ENCODE results near the gene SCAMP1. TPM values are rescaled to one million over a fixed set of nuclear protein-coding genes. Genes with fewer than 3 reads are reported as not detected.
"Not testable (repeated sequence)": the region's sequence is repeated elsewhere in the genome, so short reads cannot be mapped to it uniquely, and the experiment has no call there.

The SCAMP1 gene
- polyA plus RNA-seq, 1 donor = 27.3 TPM

- no peak overlapping the region for H3K27ac ChIP-seq (ENCODE audit: low read length)
- WGBS (ENCODE audit: insufficient coverage, low lambda C conversion rate) = 86% methylated on average over 1 of the region's 3 CpGs
- H3K9me3 ChIP-seq (ENCODE audit: control insufficient read depth, low read depth, low read length) = no peaks in the 10 kb centered on the region
- no peak for DNase-seq
- H3K27me3 ChIP-seq (ENCODE audit: control insufficient read depth, insufficient read depth, low read length) = no peaks in the 10 kb centered on the region
- no peak overlapping the region for H3K4me3 ChIP-seq (ENCODE audit: low read length)
- no peaks in the 10 kb centered on the region for H3K36me3 ChIP-seq (ENCODE audit: control insufficient read depth, insufficient read depth, low read length)
- H3K4me1 ChIP-seq (ENCODE audit: control insufficient read depth, insufficient read depth, low read length) = no peaks in the 10 kb centered on the region
Observed at GRCh38 chr5:78377056-78377717, 16.8 kb downstream of the SCAMP1 start.

GRCh38 chr5:78377718-78378105, 17.3 kb downstream of the SCAMP1 start:
- Histone ChIP-seq H3K27me3 (ENCODE audit: control insufficient read depth, insufficient read depth, low read length) (no peaks in the 10 kb centered on the region), H3K9me3 (ENCODE audit: control insufficient read depth, low read depth, low read length) (no peaks in the 10 kb centered on the region), H3K4me3 (ENCODE audit: low read length) (no peak overlapping the region), H3K27ac (ENCODE audit: low read length) (no peak overlapping the region), H3K4me1 (ENCODE audit: control insufficient read depth, insufficient read depth, low read length) (no peaks in the 10 kb centered on the region), H3K36me3 (ENCODE audit: control insufficient read depth, insufficient read depth, low read length) (no peaks in the 10 kb centered on the region)
- 100% methylated on average over 1 of the region's 4 CpGs for WGBS (ENCODE audit: insufficient coverage, low lambda C conversion rate)
- DNase-seq = no peak

GRCh38 chr5:78387468-78388153, 27.2 kb downstream of the SCAMP1 start:
- Histone ChIP-seq H3K36me3 (ENCODE audit: control insufficient read depth, insufficient read depth, low read length) (no peaks in the 10 kb centered on the region), H3K4me1 (ENCODE audit: control insufficient read depth, insufficient read depth, low read length) (no peaks in the 10 kb centered on the region), H3K4me3 (ENCODE audit: low read length) (no peak overlapping the region), H3K27me3 (ENCODE audit: control insufficient read depth, insufficient read depth, low read length) (no peaks in the 10 kb centered on the region), H3K9me3 (ENCODE audit: control insufficient read depth, low read depth, low read length) (peaks cover 12% of the 10 kb centered on the region), H3K27ac (ENCODE audit: low read length) (no peak overlapping the region)
- DNase-seq = no peak
- no CpG with 5 or more reads among the region's 11 CpGs for WGBS (ENCODE audit: insufficient coverage, low lambda C conversion rate)

- not testable (repeated sequence) for H3K27me3 ChIP-seq (ENCODE audit: control insufficient read depth, insufficient read depth, low read length); H3K4me1 ChIP-seq (ENCODE audit: control insufficient read depth, insufficient read depth, low read length); H3K9me3 ChIP-seq (ENCODE audit: control insufficient read depth, low read depth, low read length); H3K27ac ChIP-seq (ENCODE audit: low read length); H3K36me3 ChIP-seq (ENCODE audit: control insufficient read depth, insufficient read depth, low read length); DNase-seq; H3K4me3 ChIP-seq (ENCODE audit: low read length)
- WGBS (ENCODE audit: insufficient coverage, low lambda C conversion rate) = no CpG with 5 or more reads among the region's 28 CpGs
Observed at GRCh38 chr5:78391357-78391756, 30.9 kb downstream of the SCAMP1 start.

GRCh38 chr5:78397831-78398230, 37.4 kb downstream of the SCAMP1 start:
- Histone ChIP-seq H3K27me3 (ENCODE audit: control insufficient read depth, insufficient read depth, low read length) (no peaks in the 10 kb centered on the region), H3K36me3 (ENCODE audit: control insufficient read depth, insufficient read depth, low read length) (no peaks in the 10 kb centered on the region), H3K4me3 (ENCODE audit: low read length) (no peak overlapping the region), H3K9me3 (ENCODE audit: control insufficient read depth, low read depth, low read length) (no peaks in the 10 kb centered on the region), H3K27ac (ENCODE audit: low read length) (no peak overlapping the region), H3K4me1 (ENCODE audit: control insufficient read depth, insufficient read depth, low read length) (no peaks in the 10 kb centered on the region)
- WGBS (ENCODE audit: insufficient coverage, low lambda C conversion rate) = no CpG with 5 or more reads among the region's 2 CpGs
- no peak for DNase-seq

- Histone ChIP-seq H3K36me3 (ENCODE audit: control insufficient read depth, insufficient read depth, low read length) (no peaks in the 10 kb centered on the region), H3K9me3 (ENCODE audit: control insufficient read depth, low read depth, low read length) (no peaks in the 10 kb centered on the region), H3K27ac (ENCODE audit: low read length) (no peak overlapping the region), H3K27me3 (ENCODE audit: control insufficient read depth, insufficient read depth, low read length) (no peaks in the 10 kb centered on the region), H3K4me1 (ENCODE audit: control insufficient read depth, insufficient read depth, low read length) (no peaks in the 10 kb centered on the region), H3K4me3 (ENCODE audit: low read length) (no peak overlapping the region)
- no peak for DNase-seq
Observed at GRCh38 chr5:78399116-78399515, 38.7 kb downstream of the SCAMP1 start.

GRCh38 chr5:78404682-78405293, 44.4 kb downstream of the SCAMP1 start:
- no peaks in the 10 kb centered on the region for H3K36me3 ChIP-seq (ENCODE audit: control insufficient read depth, insufficient read depth, low read length)
- no peaks in the 10 kb centered on the region for H3K4me1 ChIP-seq (ENCODE audit: control insufficient read depth, insufficient read depth, low read length)
- no peaks in the 10 kb centered on the region for H3K27me3 ChIP-seq (ENCODE audit: control insufficient read depth, insufficient read depth, low read length)
- H3K9me3 ChIP-seq (ENCODE audit: control insufficient read depth, low read depth, low read length) = no peaks in the 10 kb centered on the region
- DNase-seq = no peak
- H3K4me3 ChIP-seq (ENCODE audit: low read length) = no peak overlapping the region
- H3K27ac ChIP-seq (ENCODE audit: low read length) = no peak overlapping the region
- WGBS (ENCODE audit: insufficient coverage, low lambda C conversion rate) = no CpG with 5 or more reads among the region's 2 CpGs

- Histone ChIP-seq H3K27ac (ENCODE audit: low read length) (no peak overlapping the region), H3K36me3 (ENCODE audit: control insufficient read depth, insufficient read depth, low read length) (no peaks in the 10 kb centered on the region), H3K27me3 (ENCODE audit: control insufficient read depth, insufficient read depth, low read length) (no peaks in the 10 kb centered on the region), H3K4me3 (ENCODE audit: low read length) (no peak overlapping the region), H3K4me1 (ENCODE audit: control insufficient read depth, insufficient read depth, low read length) (no peaks in the 10 kb centered on the region), H3K9me3 (ENCODE audit: control insufficient read depth, low read depth, low read length) (no peaks in the 10 kb centered on the region)
- DNase-seq = no peak
- 91% methylated on average over 3 of the region's 5 CpGs for WGBS (ENCODE audit: insufficient coverage, low lambda C conversion rate)
Observed at GRCh38 chr5:78405829-78406750, 45.7 kb downstream of the SCAMP1 start.

GRCh38 chr5:78407458-78407857, 47.0 kb downstream of the SCAMP1 start:
- H3K9me3 ChIP-seq (ENCODE audit: control insufficient read depth, low read depth, low read length) = no peaks in the 10 kb centered on the region
- DNase-seq = no peak

GRCh38 chr5:78411586-78411985, 51.2 kb downstream of the SCAMP1 start:
- peaks cover 2% of the 10 kb centered on the region for H3K36me3 ChIP-seq (ENCODE audit: control insufficient read depth, insufficient read depth, low read length)
- H3K4me3 ChIP-seq (ENCODE audit: low read length) = no peak overlapping the region
- H3K27ac ChIP-seq (ENCODE audit: low read length) = no peak overlapping the region
- no peaks in the 10 kb centered on the region for H3K4me1 ChIP-seq (ENCODE audit: control insufficient read depth, insufficient read depth, low read length)
- no peaks in the 10 kb centered on the region for H3K9me3 ChIP-seq (ENCODE audit: control insufficient read depth, low read depth, low read length)
- no peaks in the 10 kb centered on the region for H3K27me3 ChIP-seq (ENCODE audit: control insufficient read depth, insufficient read depth, low read length)
- DNase-seq = no peak

More at GRCh38 chr5:78407458-78407857, 47.0 kb downstream of the SCAMP1 start:
- no peaks in the 10 kb centered on the region for H3K36me3 ChIP-seq (ENCODE audit: control insufficient read depth, insufficient read depth, low read length)
- H3K4me1 ChIP-seq (ENCODE audit: control insufficient read depth, insufficient read depth, low read length) = no peaks in the 10 kb centered on the region
- no peak overlapping the region for H3K4me3 ChIP-seq (ENCODE audit: low read length)
- H3K27me3 ChIP-seq (ENCODE audit: control insufficient read depth, insufficient read depth, low read length) = no peaks in the 10 kb centered on the region
- no peak overlapping the region for H3K27ac ChIP-seq (ENCODE audit: low read length)
